HG02852 (cell line): ENCODE data around the gene SPATA16.
"Not testable (repeated sequence)": the region's sequence is repeated elsewhere in the genome, so short reads cannot be mapped to it uniquely, and the experiment has no call there.

Source experiments
- ATAC-seq: cut with Tn5 transposase; IDR thresholded peaks from one replicate; pipeline ENCODE4 v1.9.1; 2021; ENCODE audit warnings: mild to moderate bottlenecking, moderate library complexity; ENCODE audit not compliant: unreplicated experiment

SPATA16 gene

GRCh38 chr3:172892158-172892557, 248.9 kb downstream of the SPATA16 start:
- ATAC-seq: no peak

- ATAC-seq: no peak
Observed at GRCh38 chr3:172885704-172886103, 255.3 kb downstream of the SPATA16 start.

GRCh38 chr3:172882563-172882962, 258.5 kb downstream of the SPATA16 start:
- no peak for ATAC-seq

GRCh38 chr3:172879381-172879780, 261.7 kb downstream of the SPATA16 start:
- ATAC-seq: not testable (repeated sequence)

GRCh38 chr3:172877011-172877410, 264.0 kb downstream of the SPATA16 start:
- ATAC-seq: no peak

GRCh38 chr3:172876297-172876696, 264.7 kb downstream of the SPATA16 start:
- no peak for ATAC-seq

- ATAC-seq: no peak
Observed at GRCh38 chr3:172875039-172875438, 266.0 kb downstream of the SPATA16 start.

GRCh38 chr3:172869784-172870518, 271.1 kb downstream of the SPATA16 start:
- ATAC-seq: no peak

GRCh38 chr3:172869368-172869771, 271.7 kb downstream of the SPATA16 start:
- ATAC-seq: no peak

- no peak for ATAC-seq
Observed at GRCh38 chr3:172868582-172869200, 272.3 kb downstream of the SPATA16 start.

- not testable (repeated sequence) for ATAC-seq
Observed at GRCh38 chr3:172866726-172867350, 274.2 kb downstream of the SPATA16 start.

GRCh38 chr3:172859041-172859440, 282.0 kb downstream of the SPATA16 start:
- no peak for ATAC-seq

GRCh38 chr3:172856795-172857742, 284.0 kb downstream of the SPATA16 start:
- ATAC-seq: no peak

- no peak for ATAC-seq
Observed at GRCh38 chr3:172855037-172855436, 286.0 kb downstream of the SPATA16 start.

- ATAC-seq: no peak
Observed at GRCh38 chr3:172853921-172854666, 286.9 kb downstream of the SPATA16 start.

- no peak for ATAC-seq
Observed at GRCh38 chr3:172853005-172853404, 288.0 kb downstream of the SPATA16 start.

GRCh38 chr3:172848910-172849309, 292.1 kb downstream of the SPATA16 start:
- ATAC-seq: no peak

- no peak for ATAC-seq
Observed at GRCh38 chr3:172847292-172847691, 293.7 kb downstream of the SPATA16 start.

GRCh38 chr3:172846706-172847105, 294.3 kb downstream of the SPATA16 start:
- no peak for ATAC-seq

GRCh38 chr3:172846103-172846561, 294.9 kb downstream of the SPATA16 start:
- no peak for ATAC-seq
